MM.1S (cell line): Measurements from ENCODE around the gene CD4.

ENCODE experiments used
- EZH2phosphoT487 ChIP-seq: fragments of 300-600 bp; sonication (generic); IDR thresholded peaks from 2 replicates; pipeline ENCODE4 v1.6.1; 2018; ENCODE audit warnings: antibody characterized with exemption, low read length
- TF ChIP-seq, protein P1 (sequence below): fragments of 300-600 bp; sonication (generic); IDR thresholded peaks from 2 replicates; pipeline ENCODE4 v1.5.1; 2016; ENCODE audit warnings: antibody characterized with exemption, low read length, mixed read lengths

DNA sequence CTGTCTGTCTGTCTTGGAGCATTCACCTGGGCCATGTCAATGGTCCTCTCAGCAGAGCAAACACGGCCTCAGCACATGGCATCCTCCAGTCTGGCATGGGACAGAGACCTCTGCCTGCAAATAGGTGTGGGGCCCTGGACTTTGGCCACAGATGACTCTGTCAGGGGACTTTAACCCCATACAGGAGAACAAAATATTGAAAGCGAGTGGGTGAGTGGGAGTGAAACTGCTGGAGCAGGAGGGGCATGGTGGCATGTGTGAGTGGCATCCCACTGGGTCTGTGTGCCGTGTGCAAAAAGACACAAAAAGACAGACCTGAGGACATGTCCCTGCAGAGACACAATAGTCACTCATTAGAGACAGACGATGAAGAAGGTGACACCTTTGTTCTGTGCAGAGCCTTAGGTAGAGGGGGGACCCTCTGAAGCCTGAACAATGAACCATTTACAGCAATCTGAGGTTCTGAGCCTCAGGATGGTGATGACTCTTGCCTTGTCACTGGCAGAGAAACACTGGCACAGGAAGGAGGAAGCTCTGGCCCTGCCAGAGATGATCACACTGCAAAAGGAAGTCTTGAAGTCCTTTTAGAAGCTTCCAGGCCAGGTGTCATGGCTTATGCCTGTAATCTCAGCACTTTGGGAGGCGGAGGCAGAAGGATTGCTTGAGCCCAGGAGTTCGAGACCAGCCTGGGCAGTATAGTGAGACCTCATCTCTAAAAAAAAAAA lies 9.5 kb upstream of the CD4 start:
- TF ChIP-seq, protein P1, sequence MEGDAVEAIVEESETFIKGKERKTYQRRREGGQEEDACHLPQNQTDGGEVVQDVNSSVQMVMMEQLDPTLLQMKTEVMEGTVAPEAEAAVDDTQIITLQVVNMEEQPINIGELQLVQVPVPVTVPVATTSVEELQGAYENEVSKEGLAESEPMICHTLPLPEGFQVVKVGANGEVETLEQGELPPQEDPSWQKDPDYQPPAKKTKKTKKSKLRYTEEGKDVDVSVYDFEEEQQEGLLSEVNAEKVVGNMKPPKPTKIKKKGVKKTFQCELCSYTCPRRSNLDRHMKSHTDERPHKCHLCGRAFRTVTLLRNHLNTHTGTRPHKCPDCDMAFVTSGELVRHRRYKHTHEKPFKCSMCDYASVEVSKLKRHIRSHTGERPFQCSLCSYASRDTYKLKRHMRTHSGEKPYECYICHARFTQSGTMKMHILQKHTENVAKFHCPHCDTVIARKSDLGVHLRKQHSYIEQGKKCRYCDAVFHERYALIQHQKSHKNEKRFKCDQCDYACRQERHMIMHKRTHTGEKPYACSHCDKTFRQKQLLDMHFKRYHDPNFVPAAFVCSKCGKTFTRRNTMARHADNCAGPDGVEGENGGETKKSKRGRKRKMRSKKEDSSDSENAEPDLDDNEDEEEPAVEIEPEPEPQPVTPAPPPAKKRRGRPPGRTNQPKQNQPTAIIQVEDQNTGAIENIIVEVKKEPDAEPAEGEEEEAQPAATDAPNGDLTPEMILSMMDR, result no peak
- TF ChIP-seq EZH2phosphoT487, result no peak
